ENCODE data around the gene CLMN. TPM values are rescaled to one million over a fixed set of nuclear protein-coding genes. Genes with fewer than 3 reads are reported as not detected.

Gene CLMN
- total RNA-seq, 1 donor from 2014 or later = 25.3 TPM

GRCh38 chr14:95294834-95295599, 24.7 kb downstream of the CLMN start:
- Mint-ChIP-seq H3K4me1 (ENCODE audit: low read depth) (peaks cover 30% of the 10 kb centered on the region), H3K27me3 (peaks cover 29% of the 10 kb centered on the region), H3K9me3 (ENCODE audit: low read depth) (peaks cover 10% of the 10 kb centered on the region), H3K27ac (peak overlapping the region; percentile 82), H3K4me3 (ENCODE audit: low read depth) (no peak overlapping the region), H3K36me3 (ENCODE audit: insufficient read depth) (peaks cover 11% of the 10 kb centered on the region)
- no peak for DNase-seq (ENCODE audit: low spot score, unreplicated experiment)
- no peak for TF ChIP-seq CTCF (IDR thresholded peaks at IDR 0.05; ENCODE audit: unreplicated experiment)

GRCh38 chr14:95294320-95294719, 25.4 kb downstream of the CLMN start:
- Mint-ChIP-seq H3K36me3 (ENCODE audit: insufficient read depth) (peaks cover 11% of the 10 kb centered on the region), H3K4me1 (ENCODE audit: low read depth) (peaks cover 30% of the 10 kb centered on the region), H3K4me3 (ENCODE audit: low read depth) (no peak overlapping the region), H3K27ac (no peak overlapping the region), H3K9me3 (ENCODE audit: low read depth) (peaks cover 10% of the 10 kb centered on the region), H3K27me3 (peaks cover 22% of the 10 kb centered on the region)
- DNase-seq (ENCODE audit: low spot score, unreplicated experiment) = no peak
- no peak for TF ChIP-seq CTCF (IDR thresholded peaks at IDR 0.05; ENCODE audit: unreplicated experiment)

GRCh38 chr14:95293449-95293848, 26.3 kb downstream of the CLMN start:
- H3K4me1 Mint-ChIP-seq (ENCODE audit: low read depth) = peaks cover 30% of the 10 kb centered on the region
- TF ChIP-seq CTCF (IDR thresholded peaks at IDR 0.05; ENCODE audit: unreplicated experiment) = no peak
- H3K27ac Mint-ChIP-seq = no peak overlapping the region
- no peak for DNase-seq (ENCODE audit: low spot score, unreplicated experiment)
- peaks cover 15% of the 10 kb centered on the region for H3K27me3 Mint-ChIP-seq
- H3K36me3 Mint-ChIP-seq (ENCODE audit: insufficient read depth) = peaks cover 14% of the 10 kb centered on the region
- no peak overlapping the region for H3K4me3 Mint-ChIP-seq (ENCODE audit: low read depth)
- peaks cover 14% of the 10 kb centered on the region for H3K9me3 Mint-ChIP-seq (ENCODE audit: low read depth)

- Mint-ChIP-seq H3K36me3 (ENCODE audit: insufficient read depth) (peaks cover 14% of the 10 kb centered on the region), H3K4me3 (ENCODE audit: low read depth) (no peak overlapping the region), H3K27ac (no peak overlapping the region)
These were observed 26.9 kb downstream of the CLMN start for GRCh38 chr14:95292660-95293425.

More at GRCh38 chr14:95292660-95293425, 26.9 kb downstream of the CLMN start:
- Mint-ChIP-seq H3K27me3 (peaks cover 11% of the 10 kb centered on the region), H3K9me3 (ENCODE audit: low read depth) (peaks cover 14% of the 10 kb centered on the region), H3K4me1 (ENCODE audit: low read depth) (peaks cover 30% of the 10 kb centered on the region)
- TF ChIP-seq CTCF (IDR thresholded peaks at IDR 0.05; ENCODE audit: unreplicated experiment) = no peak
- no peak for DNase-seq (ENCODE audit: low spot score, unreplicated experiment)
